Right cardiac atrium (tissue), 5 donors: ENCODE measurements around the gene IFT20. TPM values are rescaled to one million over a fixed set of nuclear protein-coding genes. Genes with fewer than 3 reads are reported as not detected.

ENCODE experiments used
- ATAC-seq, 2 donors: fragments of 200-7000 bp; cut with Tn5 transposase; one replicate each; pipeline versions ENCODE4 v1.8.0 to v1.9.1; 2020; ENCODE audit warnings: moderate library complexity in 2 of 2, mild to moderate bottlenecking in 1 of 2
- DNase-seq, 3 donors: peaks; one replicate each; pipeline ENCODE4 v3.0.0-alpha.2; 2020
- H3K27ac ChIP-seq: one replicate; pipeline ENCODE4 v1.5.1; 2013; ENCODE audit warnings: mild to moderate bottlenecking, low read length, control low read depth, moderate library complexity
- H3K27me3 ChIP-seq: one replicate; pipeline ENCODE4 v1.6.1; 2013; ENCODE audit not compliant: control insufficient read depth, insufficient read depth
- H3K4me1 ChIP-seq: one replicate; pipeline ENCODE4 v1.6.1; 2013; ENCODE audit warnings: low read length; ENCODE audit not compliant: control insufficient read depth, insufficient read depth
- H3K4me3 ChIP-seq: one replicate; pipeline ENCODE4 v1.5.1; 2013; ENCODE audit warnings: low read length, control low read depth
- H3K9me3 ChIP-seq: one replicate; pipeline ENCODE4 v1.6.1; 2013; ENCODE audit warnings: low read length; ENCODE audit not compliant: control insufficient read depth
- WGBS: extraction: QIAGEN DNeasy Blood & Tissue Kit; methylation state at CpG from one replicate; pipeline ENCODE4 v1.1.7; 2013; 5-methylcytosine and 5-hydroxymethylcytosine counted together
- intact Hi-C, 4 donors: fragments of 100-400 bp; cut with DNase I; formaldehyde crosslinking; loops; one replicate each; pipeline versions ENCODE4 v1.11.0 to v1.14.0; 2022 to 2023
- polyA plus RNA-seq: library from polyadenylated mRNA; stranded (reverse); fragments of 200-250 nt; gene quantifications from one replicate; pipeline ENCODE4 v1.2.3, GENCODE V29; 2013
- total RNA-seq, 4 donors: library from RNA; stranded (reverse); fragmentation: NEBNext Ultra II Directional; extraction: Animal tissue kit (Norgen Biotek cat#: 25700); gene quantifications; one replicate each; pipeline ENCODE4 v1.2.1, GENCODE V29; 2021
- donor health status: healthy with polysubstance abuse.
- donor health status: DM: no; HTN: yes; CAD: no.
- donor health status: DM: no; HTN: no; CAD: no.
- donor health status: DM: no; HTN: yes; CAD: no; lungs with severe emphysema.
- donor health status: DM: yes; HTN: yes; CAD: no.

Gene IFT20
- total and polyA plus RNA-seq, 5 donors: 20.6 to 27.0 (median 22.0) TPM

DNA sequence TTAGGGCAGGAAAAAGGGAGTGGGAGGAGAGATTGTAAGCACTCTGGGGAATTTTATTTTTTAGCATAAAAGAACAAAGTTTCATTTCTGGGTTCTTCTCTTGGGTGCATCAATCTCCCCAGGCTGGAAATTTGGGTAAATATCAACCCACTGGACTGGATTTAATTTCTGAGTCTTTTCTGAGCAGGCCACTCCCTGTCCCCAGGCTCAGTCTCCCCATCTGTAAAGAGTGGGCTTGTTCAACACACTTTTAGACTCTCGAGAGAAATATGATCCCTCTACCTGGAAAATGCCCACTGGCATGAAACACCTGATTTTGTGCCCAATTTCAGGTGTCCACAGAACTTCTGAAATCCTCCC, 35.5 kb upstream of the IFT20 start:
- H3K27ac ChIP-seq: peak overlapping the region; percentile 44
- WGBS: 81% methylated on average over 1 of the region's 1 CpG
- ATAC-seq (no peak), DNase-seq (no peak)
- peaks cover 14% of the 10 kb centered on the region for H3K4me1 ChIP-seq
- intact Hi-C loops: no loop called here
- no peak overlapping the region for H3K4me3 ChIP-seq
- H3K9me3 ChIP-seq: no peaks in the 10 kb centered on the region
- H3K27me3 ChIP-seq: no peaks in the 10 kb centered on the region

DNA sequence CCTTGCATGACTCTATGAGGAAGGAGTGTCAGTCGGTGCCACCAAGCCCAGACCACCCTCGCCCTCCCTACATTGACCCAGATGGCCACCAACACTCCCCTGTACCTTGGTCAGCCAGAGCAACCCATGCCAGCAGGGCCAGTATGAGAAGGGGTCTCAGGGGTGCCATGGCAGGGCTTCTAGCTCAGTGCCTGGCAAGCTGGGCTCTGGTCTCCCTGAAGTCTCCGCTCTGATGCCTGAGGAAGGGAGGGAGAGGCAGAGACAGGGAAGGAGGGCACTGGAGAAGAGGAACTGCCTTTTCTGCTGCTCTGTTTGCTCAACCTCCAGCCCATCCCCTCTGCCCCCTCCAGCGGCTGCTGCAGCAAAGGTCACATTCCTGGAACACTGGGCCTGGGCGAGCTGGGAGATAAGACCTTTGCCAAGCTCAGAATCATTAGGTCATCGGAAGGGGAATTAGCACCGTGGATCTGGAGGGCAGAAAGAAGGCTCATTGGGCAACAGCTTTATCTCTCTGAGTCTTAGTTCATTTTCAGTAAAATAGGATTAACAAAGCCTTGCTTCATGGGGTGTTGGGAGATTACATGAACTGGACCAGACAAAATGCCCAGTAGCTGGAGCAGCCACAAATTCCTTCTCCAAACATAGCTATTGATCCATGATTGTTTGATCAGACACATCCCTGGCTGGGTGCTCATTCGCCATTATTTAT, 34.9 kb upstream of the IFT20 start, which contains the start of gene VTN:
TSS of gene VTN (minus strand) at position 273 of the 709 bp plus-strand sequence. CDS start at position 169, 104 bp downstream.
- DNase-seq: peak; percentile 70 to 78 (median 76)
- H3K27me3 ChIP-seq: no peaks in the 10 kb centered on the region
- ATAC-seq: peak; percentile 28 to 72
- H3K4me3 ChIP-seq: peak within 1 kb of the TSS; percentile 56
- 21% methylated on average over 8 of the region's 8 CpGs for WGBS
- no peaks in the 10 kb centered on the region for H3K9me3 ChIP-seq
- peaks cover 14% of the 10 kb centered on the region for H3K4me1 ChIP-seq
- intact Hi-C loops: no loop called here
- peak within 1 kb of the TSS; percentile 44 for H3K27ac ChIP-seq

DNA sequence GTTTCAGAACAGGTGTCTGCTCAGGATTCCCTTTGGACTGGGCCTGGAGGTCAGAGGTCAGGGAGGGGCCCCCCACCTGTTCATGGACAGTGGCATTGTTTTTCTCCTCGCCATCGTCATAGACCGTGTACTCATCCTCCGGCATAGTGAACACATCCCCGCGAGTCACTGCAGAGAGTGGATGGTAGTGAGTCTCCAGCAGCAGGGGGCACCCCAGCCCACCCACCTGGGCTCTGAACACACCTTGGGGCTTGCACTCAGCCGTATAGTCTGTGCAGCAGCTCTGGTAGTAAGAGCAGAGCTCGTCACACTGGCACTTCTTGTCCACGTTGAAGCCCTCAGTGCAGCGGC, 34.4 kb upstream of the IFT20 start:
- ATAC-seq: no peak
- intact Hi-C loops: no loop called here
- Histone ChIP-seq H3K27ac (no peak overlapping the region), H3K4me1 (peaks cover 14% of the 10 kb centered on the region), H3K9me3 (no peaks in the 10 kb centered on the region), H3K27me3 (no peaks in the 10 kb centered on the region), H3K4me3 (no peak overlapping the region)
- 58% methylated on average over 10 of the region's 10 CpGs for WGBS
- DNase-seq: no peak

- intact Hi-C loops: no loop called here
- no peak overlapping the region for H3K27ac ChIP-seq
- ATAC-seq (no peak), DNase-seq (no peak)
- H3K27me3 ChIP-seq: no peaks in the 10 kb centered on the region
- no peak overlapping the region for H3K4me3 ChIP-seq
- 89% methylated on average over 23 of the region's 23 CpGs for WGBS
- H3K4me1 ChIP-seq: peaks cover 14% of the 10 kb centered on the region
- H3K9me3 ChIP-seq: no peaks in the 10 kb centered on the region
Measured at GRCh38 chr17:28368915-28369683, 33.8 kb upstream of the IFT20 start.

GRCh38 chr17:28368306-28368831, 33.1 kb upstream of the IFT20 start:
- peaks cover 14% of the 10 kb centered on the region for H3K4me1 ChIP-seq
- DNase-seq (no peak), ATAC-seq (no peak)
- no peak overlapping the region for H3K4me3 ChIP-seq
- H3K27ac ChIP-seq: no peak overlapping the region
- H3K9me3 ChIP-seq: no peaks in the 10 kb centered on the region
- no peaks in the 10 kb centered on the region for H3K27me3 ChIP-seq
- WGBS: 82% methylated on average over 5 of the region's 5 CpGs
- intact Hi-C loops: no loop called here

- no peak for DNase-seq
- H3K27ac ChIP-seq: no peak overlapping the region
- intact Hi-C loops: no loop called here
- no peaks in the 10 kb centered on the region for H3K9me3 ChIP-seq
- no peak for ATAC-seq
- WGBS: 91% methylated on average over 21 of the region's 21 CpGs
- no peak overlapping the region for H3K4me3 ChIP-seq
- H3K4me1 ChIP-seq: peaks cover 10% of the 10 kb centered on the region
- H3K27me3 ChIP-seq: no peaks in the 10 kb centered on the region
Measured at GRCh38 chr17:28367641-28368305, 32.5 kb upstream of the IFT20 start.

GRCh38 chr17:28366605-28367004, 31.3 kb upstream of the IFT20 start:
- DNase-seq: no peak
- 83% methylated on average over 1 of the region's 1 CpG for whole genome bisulfite sequencing

DNA sequence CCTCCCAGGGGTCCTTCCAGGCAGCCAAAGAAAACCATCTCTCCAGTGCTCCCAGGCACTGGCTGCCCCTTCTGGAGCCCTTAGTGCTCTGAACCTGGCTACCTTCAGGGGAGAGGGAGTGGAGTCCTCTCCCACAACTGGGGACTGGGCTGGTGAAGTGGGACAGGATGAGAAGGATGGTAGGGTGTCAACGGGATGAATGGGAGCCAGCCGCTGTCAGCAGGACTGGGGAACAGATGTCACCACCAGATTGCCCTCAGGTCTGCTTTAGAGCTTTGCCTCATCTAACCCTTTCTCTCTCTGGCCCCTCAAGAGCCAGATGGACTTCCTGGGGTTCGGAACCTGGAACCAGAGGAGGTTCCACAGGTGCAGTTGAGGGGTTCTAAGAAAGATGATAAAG, 30.2 kb upstream of the IFT20 start:
- 86% methylated on average over 3 of the region's 3 CpGs for WGBS
- DNase-seq (no peak), ATAC-seq (no peak)
- Histone ChIP-seq H3K27me3 (no peaks in the 10 kb centered on the region), H3K4me3 (no peak overlapping the region), H3K4me1 (peaks cover 7% of the 10 kb centered on the region), H3K9me3 (no peaks in the 10 kb centered on the region), H3K27ac (no peak overlapping the region)
- intact Hi-C loops: no loop called here

More at GRCh38 chr17:28366605-28367004, 31.3 kb upstream of the IFT20 start:
- intact Hi-C loops: no loop called here
- no peaks in the 10 kb centered on the region for H3K9me3 ChIP-seq
- no peak for ATAC-seq
- no peaks in the 10 kb centered on the region for H3K27me3 ChIP-seq
- peaks cover 9% of the 10 kb centered on the region for H3K4me1 ChIP-seq
- H3K27ac ChIP-seq: no peak overlapping the region
- no peak overlapping the region for H3K4me3 ChIP-seq

DNA sequence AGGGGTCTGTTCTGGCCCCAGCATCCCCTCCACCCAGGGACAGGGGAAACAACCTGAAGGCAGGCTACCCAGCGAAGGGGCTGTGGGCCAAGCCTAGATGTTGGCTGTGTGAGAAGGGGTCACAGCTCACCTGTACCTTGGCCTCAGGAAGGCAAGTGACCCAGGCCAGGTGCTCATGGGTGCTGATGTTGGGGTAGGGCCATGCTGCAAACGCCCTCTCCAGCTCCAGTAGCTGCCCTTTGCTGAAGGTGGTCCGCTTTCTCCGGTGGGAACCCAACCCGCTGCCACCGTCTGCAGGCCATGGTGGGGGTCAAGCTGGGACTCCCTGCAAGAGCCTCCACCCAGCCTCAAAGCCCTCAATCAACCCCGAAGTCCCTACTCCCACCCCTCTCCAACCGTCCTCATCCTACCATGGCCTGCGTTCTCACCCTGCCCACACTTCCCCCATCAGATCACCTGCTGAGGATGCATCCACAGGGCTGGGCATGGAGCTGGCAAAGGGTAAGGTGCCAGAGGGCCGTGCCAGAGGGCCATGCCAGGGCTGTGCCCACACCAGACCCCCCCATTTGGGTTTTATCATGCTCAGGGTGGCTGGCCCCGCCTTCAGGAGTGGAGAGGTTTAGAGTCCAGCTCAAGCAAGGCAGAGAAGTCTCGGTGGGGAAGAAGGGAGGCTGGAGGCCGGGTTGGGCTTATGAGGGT, 29.5 kb upstream of the IFT20 start, which contains the start of gene SEBOX:
TSS of gene SEBOX (minus strand) at position 535 of the 699 bp plus-strand sequence. CDS start at position 487, 48 bp downstream.
- no peaks in the 10 kb centered on the region for H3K4me1 ChIP-seq
- 90% methylated on average over 13 of the region's 13 CpGs for WGBS
- no peak for DNase-seq
- no peaks in the 10 kb centered on the region for H3K27me3 ChIP-seq
- ATAC-seq: no peak
- no peak within 1 kb of the TSS for H3K4me3 ChIP-seq
- intact Hi-C loops: no loop called here
- H3K9me3 ChIP-seq: no peaks in the 10 kb centered on the region
- H3K27ac ChIP-seq: no peak within 1 kb of the TSS

GRCh38 chr17:28363776-28364650, 28.7 kb upstream of the IFT20 start:
- H3K4me1 ChIP-seq: no peaks in the 10 kb centered on the region
- H3K27ac ChIP-seq: no peak overlapping the region
- intact Hi-C loops: no loop called here
- no peaks in the 10 kb centered on the region for H3K9me3 ChIP-seq
- H3K4me3 ChIP-seq: no peak overlapping the region
- ATAC-seq: no peak
- WGBS: 90% methylated on average over 8 of the region's 8 CpGs
- DNase-seq: no peak
- no peaks in the 10 kb centered on the region for H3K27me3 ChIP-seq
